ENCODE results near the gene CFAP68.
A peak's percentile ranks its signal among the peaks of the same experiment; 100 is the strongest.

The CFAP68 gene

GRCh38 chr11:111905411-111905810 lies 26.1 kb downstream of the CFAP68 start:
- peak; percentile 70 for DNase-seq (ENCODE audit: low read depth, low spot score)
- TF ChIP-seq CTCF (IDR thresholded peaks at IDR 0.05; ENCODE audit: insufficient read depth, low read length, missing control alignments), result no peak
- no peak overlapping the region for H3K4me3 ChIP-seq (ENCODE audit: low read depth, low read length)
- CTCF ChIA-PET, result no interaction called here
- POLR2A ChIA-PET, result interaction anchor here (0.6 kb wide), 1 partner anchor 157 kb away, joined by 4 read pairs; no protein-coding TSS in a partner anchor

- no peak overlapping the region for H3K4me3 ChIP-seq (ENCODE audit: low read depth, low read length)
- ChIA-PET POLR2A (no interaction called here), CTCF (interaction anchor here (1.7 to 1.8 kb wide), 2 partner anchors 25 to 31 kb away, joined by 3 to 7 read pairs; no protein-coding TSS in a partner anchor)
- DNase-seq (ENCODE audit: low read depth, low spot score), result no peak
- no peak for TF ChIP-seq CTCF (IDR thresholded peaks at IDR 0.05; ENCODE audit: insufficient read depth, low read length, missing control alignments)
Measured at GRCh38 chr11:111906680-111907079, 27.3 kb downstream of the CFAP68 start.

GRCh38 chr11:111908639-111909305 lies 29.4 kb downstream of the CFAP68 start:
- no peak for DNase-seq (ENCODE audit: low read depth, low spot score)
- H3K4me3 ChIP-seq (ENCODE audit: low read depth, low read length), result no peak overlapping the region
- CTCF ChIA-PET, result interaction anchor here (1.0 kb wide), 1 partner anchor 32 kb away, joined by 3 read pairs; no protein-coding TSS in a partner anchor
- POLR2A ChIA-PET, result no interaction called here
- TF ChIP-seq CTCF (IDR thresholded peaks at IDR 0.05; ENCODE audit: insufficient read depth, low read length, missing control alignments), result no peak

DNA sequence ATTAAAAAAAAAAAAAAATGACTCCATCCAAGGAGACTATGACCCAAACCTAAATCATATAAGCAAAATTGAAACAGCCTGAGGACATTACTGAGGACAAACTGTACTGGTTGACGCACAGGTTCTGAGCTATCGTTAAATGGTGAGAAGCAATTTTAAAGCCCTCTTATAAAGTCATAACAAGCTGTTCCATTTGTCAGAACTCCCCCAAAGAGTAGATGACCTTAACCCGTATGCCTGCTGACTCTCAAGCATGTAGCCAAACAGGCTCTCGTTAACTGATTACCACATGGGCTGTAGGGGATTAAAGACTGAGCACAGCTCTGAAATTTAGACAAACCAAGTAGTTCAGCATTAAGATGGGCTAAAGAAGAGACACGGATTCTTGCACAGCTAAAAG lies 30.0 kb downstream of the CFAP68 start:
- no peak overlapping the region for H3K4me3 ChIP-seq (ENCODE audit: low read depth, low read length)
- ChIA-PET CTCF (interaction anchor here (1.0 to 1.4 kb wide), 2 partner anchors 17 to 32 kb away, joined by 3 to 5 read pairs; no protein-coding TSS in a partner anchor), POLR2A (no interaction called here)
- no peak for TF ChIP-seq CTCF (IDR thresholded peaks at IDR 0.05; ENCODE audit: insufficient read depth, low read length, missing control alignments)
- DNase-seq (ENCODE audit: low read depth, low spot score), result no peak

- DNase-seq (ENCODE audit: low read depth, low spot score), result no peak
- no peak for TF ChIP-seq CTCF (IDR thresholded peaks at IDR 0.05; ENCODE audit: insufficient read depth, low read length, missing control alignments)
- ChIA-PET POLR2A (interaction anchor here (0.8 to 1.8 kb wide), 3 partner anchors 13 to 40 kb away, joined by 3 to 10 read pairs (median 5); no protein-coding TSS in a partner anchor), CTCF (interaction anchor here (0.9 to 3.0 kb wide), 6 partner anchors 13 to 33 kb away, joined by 3 to 13 read pairs (median 4); no protein-coding TSS in a partner anchor)
- H3K4me3 ChIP-seq (ENCODE audit: low read depth, low read length), result peak overlapping the region; percentile 50
Measured at GRCh38 chr11:111910676-111911562, 31.6 kb downstream of the CFAP68 start.
